22Rv1 (cell line): Measurements from ENCODE around the gene ADAMTS17.

Source experiments
- H3K27ac ChIP-seq: fragments of 450-650 bp; 2 replicates; pipeline ENCODE4 v1.5.1; 2017
- ZFX ChIP-seq: fragments of 450-650 bp; IDR thresholded peaks from 2 replicates; pipeline ENCODE4 v1.6.1; 2017; ENCODE audit warnings: antibody characterized with exemption, borderline replicate concordance
- TF ChIP-seq, protein P1 (sequence below): fragments of 450-650 bp; IDR thresholded peaks from 2 replicates; pipeline ENCODE4 v1.5.1; 2017; ENCODE audit warnings: mild to moderate bottlenecking

Gene ADAMTS17

DNA sequence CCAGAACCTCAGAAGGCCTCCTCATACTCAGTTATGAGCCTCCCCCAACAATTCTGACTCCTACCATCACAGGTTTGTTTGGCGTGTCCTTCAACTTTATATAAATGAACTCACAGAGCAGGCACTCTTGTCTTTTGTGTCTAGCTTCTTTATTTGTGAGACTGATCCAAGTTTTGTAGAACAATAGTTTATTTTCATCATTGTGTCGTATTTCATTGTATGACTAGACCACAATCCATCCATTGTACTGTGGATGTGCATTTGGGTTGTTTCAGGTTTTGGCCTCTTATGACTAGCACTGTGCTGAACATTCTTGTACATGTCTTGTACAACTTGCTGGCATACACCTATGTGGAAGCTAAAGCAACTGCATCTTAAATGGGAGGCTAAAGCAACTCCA is 315.7 kb downstream of the ADAMTS17 start:
- TF ChIP-seq, protein P1, sequence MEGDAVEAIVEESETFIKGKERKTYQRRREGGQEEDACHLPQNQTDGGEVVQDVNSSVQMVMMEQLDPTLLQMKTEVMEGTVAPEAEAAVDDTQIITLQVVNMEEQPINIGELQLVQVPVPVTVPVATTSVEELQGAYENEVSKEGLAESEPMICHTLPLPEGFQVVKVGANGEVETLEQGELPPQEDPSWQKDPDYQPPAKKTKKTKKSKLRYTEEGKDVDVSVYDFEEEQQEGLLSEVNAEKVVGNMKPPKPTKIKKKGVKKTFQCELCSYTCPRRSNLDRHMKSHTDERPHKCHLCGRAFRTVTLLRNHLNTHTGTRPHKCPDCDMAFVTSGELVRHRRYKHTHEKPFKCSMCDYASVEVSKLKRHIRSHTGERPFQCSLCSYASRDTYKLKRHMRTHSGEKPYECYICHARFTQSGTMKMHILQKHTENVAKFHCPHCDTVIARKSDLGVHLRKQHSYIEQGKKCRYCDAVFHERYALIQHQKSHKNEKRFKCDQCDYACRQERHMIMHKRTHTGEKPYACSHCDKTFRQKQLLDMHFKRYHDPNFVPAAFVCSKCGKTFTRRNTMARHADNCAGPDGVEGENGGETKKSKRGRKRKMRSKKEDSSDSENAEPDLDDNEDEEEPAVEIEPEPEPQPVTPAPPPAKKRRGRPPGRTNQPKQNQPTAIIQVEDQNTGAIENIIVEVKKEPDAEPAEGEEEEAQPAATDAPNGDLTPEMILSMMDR: no peak
- TF ChIP-seq ZFX: no peak
- no peak overlapping the region for H3K27ac ChIP-seq

DNA sequence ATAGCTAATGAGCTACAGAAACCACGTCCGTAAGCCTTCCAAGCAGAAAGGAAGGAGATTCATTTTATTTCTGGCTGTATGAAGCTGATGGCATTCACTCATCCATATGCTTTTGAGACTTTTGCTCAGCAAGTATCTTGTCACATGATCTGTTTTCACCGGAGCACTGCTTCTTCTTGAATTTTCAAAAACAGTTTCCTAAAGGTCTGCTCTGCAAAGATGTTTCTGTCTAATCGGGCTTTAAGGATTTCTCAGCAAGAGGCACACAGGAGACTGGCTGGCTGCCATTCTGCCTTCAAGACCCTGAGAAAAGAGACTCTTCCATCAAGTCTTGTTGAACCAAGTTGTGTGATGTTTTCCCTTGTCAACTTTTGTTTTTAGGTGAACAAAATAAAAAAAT is 319.0 kb downstream of the ADAMTS17 start:
- TF ChIP-seq ZFX: no peak
- TF ChIP-seq, protein P1: no peak
- no peak overlapping the region for H3K27ac ChIP-seq

DNA sequence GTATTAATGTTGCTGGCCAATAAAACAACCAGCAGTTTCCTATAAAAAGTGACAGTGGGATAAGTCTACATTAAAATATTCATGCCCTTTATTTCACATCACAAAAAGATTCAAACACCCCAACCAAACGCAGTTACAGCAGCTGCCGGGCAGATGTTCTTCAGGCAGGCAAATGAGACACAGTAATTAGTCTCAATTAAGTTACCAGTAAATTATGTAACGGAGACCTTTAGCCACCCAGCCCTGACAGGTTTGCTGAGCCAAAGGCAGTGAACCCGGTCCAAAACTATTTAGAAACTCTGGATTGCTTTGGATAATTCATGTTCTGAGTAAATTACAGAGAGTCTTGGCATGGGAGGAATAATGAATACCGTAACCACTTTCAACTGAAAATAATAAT is 319.4 kb downstream of the ADAMTS17 start:
- H3K27ac ChIP-seq: no peak overlapping the region
- TF ChIP-seq, protein P1: no peak
- TF ChIP-seq ZFX: no peak

DNA sequence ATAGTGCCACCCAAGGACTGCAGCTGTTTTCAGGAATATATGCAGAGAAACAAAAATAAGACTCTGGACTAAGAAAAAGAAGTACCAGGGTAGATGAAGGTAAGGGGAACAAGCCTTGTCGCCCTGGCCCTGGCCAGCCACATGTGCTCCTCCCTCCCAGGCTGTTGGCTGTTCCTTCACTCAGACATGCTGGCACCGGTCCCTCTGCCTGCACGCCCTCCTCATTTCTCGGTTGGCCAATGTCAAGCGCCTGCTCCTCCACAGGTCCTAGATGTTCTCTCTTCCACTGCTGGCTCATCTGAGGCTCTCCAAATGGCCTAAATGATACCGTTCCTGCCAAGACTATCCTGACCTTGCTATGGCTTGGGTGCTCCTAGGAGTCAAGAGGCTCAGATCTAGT is 320.1 kb downstream of the ADAMTS17 start:
- H3K27ac ChIP-seq: no peak overlapping the region
- TF ChIP-seq, protein P1: no peak
- TF ChIP-seq ZFX: no peak

DNA sequence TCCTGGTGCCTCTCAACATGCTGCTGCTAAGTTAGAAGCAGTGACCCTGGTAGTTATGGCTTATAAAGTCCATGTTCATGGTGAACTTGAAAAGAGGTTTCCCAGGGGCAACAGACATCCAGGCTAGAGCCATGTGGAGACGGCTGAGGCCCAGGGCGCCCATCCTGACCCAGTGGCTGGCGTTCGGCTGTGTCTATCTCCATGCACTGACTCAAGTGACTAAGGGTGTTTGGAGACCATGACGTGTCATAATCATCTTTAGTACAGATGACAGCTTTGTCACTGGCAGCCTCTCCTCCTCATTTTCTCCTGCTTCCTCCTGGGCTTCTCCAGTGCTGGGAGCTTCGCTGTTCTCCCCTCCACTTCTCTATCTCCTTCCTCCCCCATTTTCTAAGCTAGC is 321.2 kb downstream of the ADAMTS17 start:
- TF ChIP-seq, protein P1: no peak
- TF ChIP-seq ZFX: no peak
- no peak overlapping the region for H3K27ac ChIP-seq

DNA sequence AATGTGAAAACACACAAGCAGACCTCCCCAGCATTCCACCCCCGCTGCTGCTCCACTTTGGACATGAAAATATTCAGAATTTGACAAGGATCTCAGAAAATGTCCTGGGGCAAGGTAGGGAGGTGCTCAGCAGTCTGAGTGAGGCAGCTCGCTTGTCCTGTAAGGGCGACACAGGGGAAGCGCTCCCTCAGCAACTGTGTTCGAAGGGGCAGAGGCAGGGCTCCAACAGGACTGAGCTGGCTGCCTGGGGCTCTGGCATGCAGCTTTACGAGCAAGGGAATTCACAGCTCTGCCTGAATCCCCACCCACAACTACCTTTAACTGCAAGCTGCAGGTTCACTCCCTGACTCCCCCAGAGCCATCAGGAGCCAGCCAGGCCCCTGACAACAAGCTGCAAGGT is 321.6 kb downstream of the ADAMTS17 start:
- no peak for TF ChIP-seq ZFX
- TF ChIP-seq, protein P1: no peak
- no peak overlapping the region for H3K27ac ChIP-seq

DNA sequence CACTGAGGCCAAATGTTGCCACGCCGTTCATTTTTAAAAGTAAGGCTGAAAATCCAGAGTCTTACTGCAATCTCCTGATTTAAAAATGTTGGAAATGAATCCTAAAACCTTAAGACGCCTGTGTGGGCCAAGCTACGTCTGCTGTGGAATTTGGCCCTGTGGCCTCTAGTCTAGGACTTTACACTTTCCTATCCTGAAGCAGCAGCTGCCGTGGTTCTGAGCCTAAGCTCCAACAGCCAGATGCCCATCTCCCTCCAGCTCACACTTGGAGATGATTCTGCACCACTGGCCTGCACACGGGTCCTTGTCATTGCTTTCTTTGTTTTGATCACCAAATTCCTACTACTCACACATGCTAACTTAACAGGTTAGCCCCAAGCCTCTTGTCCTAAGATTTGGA is 322.2 kb downstream of the ADAMTS17 start:
- no peak overlapping the region for H3K27ac ChIP-seq
- TF ChIP-seq ZFX: no peak
- TF ChIP-seq, protein P1: no peak
